A673 (cell line): ENCODE measurements around the gene THADA.

ENCODE experiments used
- CTCF ChIP-seq: fragments of 300-800, 200-600 bp; sonication (generic); conservative IDR thresholded peaks from 2 replicates; pipeline ENCODE4 v1.5.1; 2017; ENCODE audit warnings: low read depth, mild to moderate bottlenecking, antibody characterized with exemption, low read length, moderate library complexity, mixed read lengths
- EZH2 ChIP-seq: fragments of 200-600 bp; sonication (generic); IDR thresholded peaks from 2 replicates; pipeline ENCODE4 v1.6.1; 2017; ENCODE audit warnings: borderline replicate concordance, low read depth, mild to moderate bottlenecking, mixed read lengths, antibody characterized with exemption, low read length; ENCODE audit not compliant: poor library complexity, severe bottlenecking

GRCh38 chr2:43317194-43317593, 278.6 kb downstream of the THADA start:
- no peak for TF ChIP-seq CTCF
- TF ChIP-seq EZH2, result no peak
